HG03135 (cell line): ENCODE results near the gene RSRC2.
"Not testable (repeated sequence)": the region's sequence is repeated elsewhere in the genome, so short reads cannot be mapped to it uniquely, and the experiment has no call there.

ENCODE experiments used
- ATAC-seq: cut with Tn5 transposase; IDR thresholded peaks from one replicate; pipeline ENCODE4 v1.9.1; 2021; ENCODE audit warnings: mild to moderate bottlenecking, moderate library complexity; ENCODE audit not compliant: unreplicated experiment

RSRC2 gene

DNA sequence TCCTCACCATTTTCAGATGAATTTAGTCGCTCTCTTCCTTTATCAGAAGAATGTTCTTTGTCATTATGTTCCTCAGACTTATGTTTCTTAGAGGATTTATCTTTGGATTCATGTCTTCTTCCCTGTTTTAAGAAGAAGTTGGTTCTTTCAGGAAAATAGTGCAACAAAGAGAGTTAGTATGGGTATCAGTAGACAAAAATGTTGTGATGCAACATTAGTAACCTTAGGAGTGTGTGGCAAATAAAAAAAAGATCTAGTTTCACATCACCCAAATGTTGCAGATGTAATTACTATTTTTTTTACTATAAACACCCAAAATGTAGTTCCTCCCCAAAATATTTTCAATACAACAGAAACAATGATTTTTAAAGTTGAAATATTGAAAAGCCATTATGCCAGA, 7.8 kb downstream of the RSRC2 start:
- no peak for ATAC-seq

DNA sequence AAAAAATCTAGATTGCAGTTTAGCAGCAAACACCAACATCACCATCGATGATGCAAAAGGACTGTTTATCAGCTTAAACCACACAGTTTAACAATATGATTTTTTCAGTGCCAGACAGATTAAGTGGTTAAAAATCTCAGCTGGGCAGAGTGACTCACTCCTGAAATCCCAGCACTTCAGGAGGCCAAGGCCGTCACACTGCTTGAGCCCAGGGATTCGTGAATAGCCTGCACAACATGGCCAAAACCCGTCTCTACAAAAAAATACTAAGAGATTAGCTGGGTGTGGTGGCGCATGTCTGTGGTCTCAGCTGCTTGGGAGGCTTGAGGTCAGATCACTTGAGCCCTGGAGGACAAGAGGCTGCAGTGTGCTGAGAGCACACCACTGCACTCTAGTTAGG, 8.9 kb downstream of the RSRC2 start:
- no peak for ATAC-seq

DNA sequence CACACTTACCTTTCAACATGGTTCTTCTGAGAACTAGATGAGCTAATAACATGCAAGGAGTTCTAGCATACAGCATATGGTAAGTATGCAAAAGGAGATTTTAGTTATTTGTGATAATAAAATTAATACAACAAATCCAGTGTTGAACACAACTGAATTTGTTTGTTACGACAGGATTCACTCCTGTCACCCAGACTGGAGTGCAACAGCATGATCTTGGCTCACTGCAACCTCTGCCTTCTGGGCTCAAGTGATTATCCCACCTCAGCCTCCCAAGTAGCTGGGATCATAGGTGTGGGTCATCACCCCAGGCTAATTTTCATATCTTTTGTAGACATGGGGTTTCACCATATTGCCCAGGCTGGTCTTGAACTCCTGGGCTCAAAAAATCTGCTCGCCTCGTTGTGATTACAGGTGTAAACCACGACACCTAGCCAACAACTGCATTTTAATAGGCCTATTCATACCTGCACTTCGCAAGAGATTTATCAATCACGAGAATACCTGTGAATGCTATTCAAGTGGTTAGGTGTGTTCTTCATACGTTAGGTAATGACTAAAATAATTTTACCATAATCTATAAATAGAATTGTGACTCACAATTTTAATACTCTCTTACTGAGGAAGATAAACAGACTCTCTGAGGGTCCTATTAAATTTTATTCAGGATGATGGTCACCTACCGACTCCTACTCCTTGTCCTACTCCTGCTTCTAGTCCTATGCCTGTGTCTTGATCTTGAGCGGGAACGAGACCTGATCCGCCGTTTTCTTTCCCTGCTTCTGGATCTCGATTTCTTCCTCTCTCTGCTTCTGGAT, 10.0 kb downstream of the RSRC2 start:
- no peak for ATAC-seq

DNA sequence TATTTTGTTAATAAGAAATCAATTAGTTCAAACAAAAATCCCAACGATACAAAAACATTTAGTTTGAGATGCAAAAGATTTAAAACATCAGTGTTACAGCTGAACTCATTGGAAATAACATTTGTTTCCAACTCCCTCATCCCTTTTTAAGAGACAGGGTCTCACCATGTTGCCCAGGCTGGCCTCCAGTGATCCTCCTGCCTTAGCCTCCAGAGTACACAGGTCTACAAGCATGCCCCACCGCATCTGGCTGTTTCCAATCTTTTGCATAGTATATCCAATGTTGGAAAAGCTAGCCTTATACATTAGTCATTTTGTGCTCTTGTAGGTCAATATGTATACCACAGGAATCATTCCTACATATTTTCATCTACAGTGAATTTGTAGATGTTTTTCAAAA, 11.5 kb downstream of the RSRC2 start:
- ATAC-seq: no peak

DNA sequence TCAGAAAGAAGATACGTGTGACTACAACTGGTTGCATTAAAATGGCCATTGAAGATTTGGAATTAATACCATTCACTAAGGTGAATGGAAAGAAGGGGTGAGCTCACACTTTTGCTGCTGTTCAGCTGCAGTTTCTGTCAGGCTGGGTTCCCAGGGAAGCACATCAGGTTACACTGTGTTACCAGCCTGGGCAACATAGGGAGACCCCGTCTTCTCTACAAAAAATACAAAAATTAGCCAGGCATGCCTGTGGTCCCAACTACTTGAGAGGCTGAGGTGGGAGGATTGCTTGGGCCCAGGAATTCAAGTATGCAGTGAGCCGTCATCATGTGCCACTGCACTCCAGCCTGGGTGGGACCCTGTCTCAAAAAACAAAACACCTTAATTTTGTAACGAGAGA, 13.1 kb downstream of the RSRC2 start:
- ATAC-seq: no peak

DNA sequence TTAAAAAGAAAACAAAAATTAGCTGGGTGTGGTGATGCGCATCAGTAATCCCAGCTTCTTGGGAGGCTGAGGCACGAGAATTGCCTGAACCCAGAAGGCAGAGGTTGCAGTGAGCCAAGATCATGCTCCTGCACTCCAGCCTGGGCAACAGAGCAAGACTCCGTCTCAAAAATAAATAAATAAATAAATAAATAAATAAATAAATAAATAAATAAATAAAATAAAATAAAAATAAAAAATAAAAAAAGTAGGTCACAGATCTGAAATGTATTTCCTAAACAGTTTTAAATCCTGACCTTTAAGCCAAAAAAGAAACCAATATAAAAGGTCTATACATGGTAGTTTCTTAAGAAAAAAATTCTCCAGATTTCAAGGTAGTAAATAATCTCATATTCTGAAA, 13.7 kb downstream of the RSRC2 start:
- ATAC-seq: not testable (repeated sequence)

DNA sequence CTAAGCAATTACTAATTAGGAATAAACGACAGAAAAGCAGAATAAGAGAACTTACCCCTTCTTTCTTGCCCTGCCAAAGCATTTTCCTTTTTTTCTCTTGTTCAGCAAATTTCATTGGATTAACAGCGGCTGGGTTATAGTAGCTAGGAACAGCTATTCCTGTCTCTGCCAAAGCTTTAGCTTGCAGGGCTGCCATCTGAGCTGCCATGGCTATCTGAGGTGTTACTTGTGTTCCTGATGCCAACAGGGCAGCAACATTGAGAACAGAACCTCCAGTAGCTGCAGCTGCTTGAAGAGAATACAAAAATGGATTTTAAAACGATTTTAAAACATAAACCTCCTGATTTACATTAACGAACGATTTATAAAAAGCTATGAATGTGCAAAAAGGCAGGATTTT, 18.6 kb downstream of the RSRC2 start:
- no peak for ATAC-seq

DNA sequence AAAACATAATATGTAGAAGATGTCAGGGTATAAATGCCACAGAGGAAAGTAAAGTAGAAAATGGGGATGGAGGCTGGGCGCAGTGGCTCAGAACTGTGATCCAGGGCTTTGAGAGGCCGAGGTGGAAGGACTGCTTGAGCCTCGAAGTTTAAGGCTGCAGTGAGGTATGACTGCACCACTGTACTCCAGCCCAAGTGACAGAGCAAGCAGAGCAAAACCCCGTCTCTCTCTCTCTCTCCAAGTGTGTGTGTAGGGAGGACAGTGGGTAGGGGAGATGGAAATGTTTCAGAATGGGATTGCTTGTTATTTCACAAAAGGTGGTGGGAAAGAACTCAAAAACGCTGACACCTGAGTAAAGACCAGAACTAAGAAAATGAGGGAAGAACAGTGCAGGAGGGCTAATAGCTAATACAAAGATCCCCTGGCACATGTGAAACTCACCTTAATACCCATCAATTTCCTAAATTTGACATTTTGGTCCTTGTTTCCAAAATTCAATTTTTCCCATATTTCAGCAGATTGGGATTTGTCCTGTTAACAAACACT, 20.3 kb downstream of the RSRC2 start:
- no peak for ATAC-seq

DNA sequence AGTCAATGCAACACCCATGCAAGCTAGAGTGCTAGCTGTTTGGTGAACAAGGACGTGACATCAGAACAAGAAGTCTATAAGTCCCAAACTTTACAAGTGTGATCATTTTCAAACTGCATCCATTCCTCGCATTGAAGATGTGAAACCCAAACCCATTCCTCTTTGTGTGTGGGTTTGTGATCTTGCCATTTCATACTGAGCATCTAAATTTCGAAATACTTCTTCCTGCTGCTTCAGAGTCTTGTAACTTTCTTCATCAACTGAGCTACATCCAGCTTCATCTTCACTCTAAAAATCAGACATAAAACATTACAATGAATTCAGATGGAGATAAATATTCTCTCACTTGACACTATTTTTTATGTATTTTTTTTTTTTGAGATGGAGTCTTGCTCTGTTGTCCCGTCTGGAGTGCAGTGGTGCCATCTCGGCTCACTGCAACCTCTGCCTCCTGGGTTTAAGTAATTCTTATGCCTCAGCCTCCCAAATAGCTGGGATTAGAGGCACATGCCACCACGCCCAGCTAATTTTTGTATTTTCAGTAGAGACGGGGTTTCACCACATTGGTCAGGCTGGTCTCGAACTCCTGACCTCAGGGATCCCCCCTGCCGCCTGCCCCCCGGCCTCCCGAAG, 21.2 kb downstream of the RSRC2 start:
- ATAC-seq: no peak

DNA sequence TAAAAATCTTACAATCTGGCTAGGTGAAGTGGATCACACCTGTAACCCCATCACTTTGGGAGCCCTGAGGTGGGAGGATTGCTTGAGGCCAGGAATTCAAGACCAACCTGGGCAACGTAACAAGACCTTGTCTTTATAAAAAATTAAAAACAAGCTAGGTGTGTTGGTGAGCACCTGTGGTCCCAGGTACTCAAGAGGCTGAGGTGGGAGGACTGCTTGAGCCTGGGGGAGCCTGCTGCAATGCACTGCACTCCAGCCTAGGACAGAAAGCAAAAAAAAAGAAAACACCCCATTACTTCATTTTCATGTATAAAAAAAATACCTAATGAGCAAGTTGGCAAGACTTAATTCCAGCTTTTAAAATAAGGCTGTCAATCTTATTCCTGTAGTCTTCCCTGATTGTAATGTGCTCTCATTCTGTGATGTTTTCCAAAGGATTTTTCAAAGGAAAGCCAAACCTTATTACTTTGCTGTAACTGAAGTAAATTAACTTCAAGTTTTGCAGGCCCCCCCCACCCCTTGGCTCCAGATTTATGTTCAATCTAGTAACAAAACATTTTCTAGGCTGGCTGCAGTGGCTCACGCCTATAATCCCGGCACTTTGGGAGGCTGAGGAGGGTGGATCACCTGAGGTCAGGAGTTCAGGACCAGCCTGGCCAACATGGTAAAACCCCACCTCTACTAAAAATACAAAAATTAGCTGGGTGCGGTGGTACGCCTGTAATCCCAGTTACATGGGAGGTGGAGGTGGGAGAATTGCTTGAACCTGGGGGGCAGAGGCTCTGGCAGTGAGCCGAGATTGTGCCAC, 22.7 kb downstream of the RSRC2 start:
- ATAC-seq: no peak

DNA sequence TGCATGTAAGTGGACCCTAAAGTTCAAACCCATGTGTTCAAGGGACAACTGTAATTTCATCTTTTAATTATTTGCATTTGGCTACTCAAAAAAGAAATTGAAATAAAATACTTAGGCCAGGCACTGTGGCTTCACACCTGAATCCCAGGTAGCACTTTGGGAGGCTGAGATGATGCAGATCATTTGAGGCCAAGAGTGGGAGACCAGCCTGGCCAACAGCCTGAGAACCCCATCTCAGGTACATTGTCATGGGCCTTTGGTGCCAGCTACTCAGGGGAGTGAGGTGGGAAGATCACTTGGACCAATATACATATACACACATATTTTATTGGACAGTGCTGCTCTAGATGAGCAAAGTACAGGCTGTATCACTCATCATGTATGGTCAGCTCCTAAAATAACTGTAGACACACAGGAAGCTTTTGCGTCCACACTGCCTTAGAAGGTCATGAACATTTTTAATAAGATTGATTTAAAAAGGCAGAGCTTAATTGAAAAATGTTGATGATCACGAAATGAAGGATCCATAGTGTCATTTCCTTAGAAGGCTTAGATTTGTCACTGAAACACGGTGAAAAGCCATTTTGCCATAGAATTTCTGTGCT, 23.5 kb downstream of the RSRC2 start:
- ATAC-seq: no peak

DNA sequence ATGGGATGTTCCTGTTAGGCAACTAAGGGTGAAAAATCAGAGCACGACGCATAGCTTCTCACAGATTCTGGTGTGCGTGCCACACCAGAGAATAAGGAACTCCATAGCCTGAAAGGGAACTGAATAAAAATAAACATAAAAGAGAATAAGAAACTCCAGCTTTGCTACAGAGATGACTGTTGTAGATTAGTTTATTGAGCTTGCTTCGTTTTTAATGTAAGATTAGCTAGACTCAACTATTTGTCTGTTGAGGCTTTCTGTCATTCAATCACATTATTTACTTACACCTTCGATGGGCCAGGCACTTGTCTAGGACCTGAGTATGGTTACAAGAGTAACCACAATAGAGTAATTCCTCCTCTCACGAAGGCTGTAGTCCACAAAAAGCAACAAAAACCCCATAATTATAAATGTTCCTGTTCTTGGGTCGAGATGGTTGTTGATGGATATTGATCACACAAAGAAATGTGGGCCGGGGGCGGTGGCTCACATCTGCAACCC, 25.2 kb downstream of the RSRC2 start:
- no peak for ATAC-seq

DNA sequence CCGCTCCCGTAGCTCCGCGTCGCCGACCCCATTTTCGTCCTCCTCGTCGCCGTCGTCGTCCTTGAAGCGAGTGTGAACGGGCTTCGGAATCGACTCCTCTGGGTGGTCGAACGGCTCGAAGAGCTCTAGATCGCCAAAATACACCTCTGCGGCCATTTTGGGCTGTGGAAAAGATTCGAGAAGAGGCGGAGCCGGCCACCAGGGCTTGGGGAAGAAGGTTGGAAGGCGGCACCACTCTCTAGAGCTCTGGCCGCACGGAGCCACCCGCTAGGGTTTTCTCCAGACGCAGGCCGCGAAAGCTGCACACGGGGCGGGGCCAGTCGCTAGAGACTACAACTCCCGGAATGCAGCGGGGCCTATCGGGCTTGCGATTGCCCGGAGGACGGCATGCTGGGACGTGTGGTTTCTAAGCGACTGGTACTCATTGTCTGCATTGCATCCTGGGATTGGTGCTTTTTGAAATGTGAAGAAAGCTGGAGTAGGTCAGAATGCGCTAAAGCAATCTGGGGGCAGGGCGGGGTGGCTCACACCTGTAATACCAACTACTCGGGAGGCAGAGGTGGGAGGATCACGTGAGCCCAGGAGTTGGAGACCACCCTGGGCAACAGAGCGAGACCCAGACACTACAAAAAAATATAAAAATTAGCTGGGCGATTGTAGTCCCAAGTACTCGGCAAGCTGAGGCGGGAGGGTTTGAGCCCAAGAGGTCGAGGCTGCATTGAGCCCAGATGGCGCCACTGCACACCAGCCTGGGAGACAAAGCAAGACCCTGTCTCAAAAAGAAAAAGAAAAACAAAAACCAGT, 25.8 kb downstream of the RSRC2 start, which contains the start of gene ZCCHC8:
ZCCHC8 (minus strand) TSS at position 248 of the 804 bp plus-strand sequence; CDS start at position 156, 92 bp downstream.
- ATAC-seq: peak; percentile 92

DNA sequence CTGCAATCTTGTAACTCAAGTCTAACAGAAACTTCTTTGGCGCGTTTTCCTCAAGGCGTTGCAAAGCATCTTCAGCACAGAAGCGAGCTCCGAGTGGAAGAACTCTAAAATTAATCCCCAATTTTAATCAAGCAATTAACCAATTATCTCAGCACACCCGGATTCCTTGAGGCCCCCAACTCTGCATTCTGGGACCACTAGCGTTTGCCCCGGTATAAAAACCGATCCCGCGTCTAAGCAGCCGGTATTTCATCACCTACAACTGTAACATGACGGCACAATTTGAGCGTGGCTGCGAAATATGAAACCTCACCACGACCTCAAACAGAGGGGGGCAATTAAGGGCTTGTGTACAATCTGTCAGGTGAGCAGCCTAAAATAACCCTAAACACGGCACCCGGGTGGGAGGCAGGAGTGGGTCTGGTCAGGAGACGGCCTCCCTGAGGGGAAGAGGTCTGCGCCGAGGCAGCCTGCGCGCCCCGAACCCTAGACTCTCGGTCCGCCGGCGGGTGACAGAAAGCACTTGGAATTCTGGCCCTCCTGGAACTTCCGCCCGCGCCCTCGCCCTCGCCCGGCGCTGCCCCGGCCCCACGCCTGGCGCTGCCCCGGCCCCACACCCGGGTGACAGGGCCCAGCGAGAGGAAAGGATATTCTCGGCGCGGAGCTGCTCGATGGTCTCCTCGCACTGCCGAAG, 26.6 kb downstream of the RSRC2 start:
- peak; percentile 13 for ATAC-seq

DNA sequence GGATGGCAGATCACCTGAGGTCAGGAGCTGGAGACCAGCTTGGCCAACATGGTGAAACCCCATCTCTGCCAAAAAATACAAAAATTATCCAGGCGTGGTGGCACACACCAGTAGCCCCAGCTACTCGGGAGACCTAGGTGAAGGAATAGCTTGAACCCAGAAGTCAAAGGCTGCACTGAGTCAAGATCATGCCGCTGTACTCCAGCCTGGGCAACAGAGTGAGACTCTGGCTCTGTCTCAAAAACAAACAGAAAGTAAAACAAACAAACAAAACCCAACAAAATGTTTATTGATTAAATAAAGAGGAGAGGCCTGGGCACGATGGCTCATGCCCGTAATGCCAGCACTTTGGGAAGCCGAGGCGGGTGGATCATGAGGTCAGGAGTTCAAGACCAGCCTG, 31.5 kb downstream of the RSRC2 start:
- ATAC-seq: no peak

DNA sequence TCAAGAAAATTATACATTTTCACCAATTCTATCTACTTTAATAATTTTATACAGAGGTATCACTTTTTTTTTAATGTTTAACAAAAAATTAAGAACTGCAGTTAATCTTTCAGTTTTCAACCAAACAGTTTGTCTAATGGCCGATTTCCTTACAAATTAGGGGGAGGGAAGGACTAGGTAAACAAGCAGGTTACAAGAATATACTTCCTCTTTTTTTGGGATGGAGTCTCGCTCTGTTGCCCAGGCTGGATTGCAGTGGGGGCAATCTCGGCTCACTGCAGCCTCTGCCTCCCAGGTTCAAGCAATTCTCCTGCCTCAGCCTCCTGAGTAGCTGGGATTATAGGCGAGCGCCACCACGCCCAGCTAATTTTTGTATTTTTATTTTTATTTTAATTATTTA, 33.5 kb downstream of the RSRC2 start:
- not testable (repeated sequence) for ATAC-seq

DNA sequence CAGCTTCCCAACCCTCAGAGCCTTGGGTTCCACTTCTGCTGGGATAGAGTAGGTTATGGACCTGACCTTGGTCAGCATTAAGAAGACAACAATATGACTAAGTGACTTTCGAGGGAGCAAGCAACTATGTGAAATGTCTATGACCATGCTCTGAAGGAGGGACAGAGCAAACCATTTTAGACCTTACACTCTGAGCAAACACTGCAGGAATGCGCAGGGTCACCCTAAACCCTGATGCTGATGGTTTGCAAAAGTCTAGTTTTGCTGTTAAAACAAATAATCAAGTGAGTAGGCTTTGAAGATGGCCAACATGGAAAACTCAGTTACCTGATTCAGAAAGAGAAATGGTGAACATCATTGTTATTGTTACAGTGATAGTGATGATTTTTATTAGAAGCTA, 34.7 kb downstream of the RSRC2 start:
- no peak for ATAC-seq

DNA sequence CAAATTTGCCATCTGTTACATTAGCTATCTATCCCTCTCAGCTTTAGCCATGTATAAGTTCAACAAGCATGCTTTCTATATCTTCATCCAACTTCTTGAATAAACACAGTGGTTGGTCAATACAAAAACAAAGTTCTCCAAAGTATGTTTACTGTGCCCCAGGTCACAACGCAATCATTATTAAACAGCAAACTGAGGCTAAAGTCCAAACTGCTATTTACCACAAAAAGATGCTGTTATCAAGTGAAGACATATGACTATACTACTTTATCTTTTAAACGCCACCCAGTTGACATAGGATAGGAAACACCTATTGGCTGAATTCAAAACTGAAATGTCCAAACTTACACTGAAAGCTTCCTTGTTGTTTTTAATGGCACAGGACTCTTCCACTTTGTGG, 37.7 kb downstream of the RSRC2 start:
- no peak for ATAC-seq

DNA sequence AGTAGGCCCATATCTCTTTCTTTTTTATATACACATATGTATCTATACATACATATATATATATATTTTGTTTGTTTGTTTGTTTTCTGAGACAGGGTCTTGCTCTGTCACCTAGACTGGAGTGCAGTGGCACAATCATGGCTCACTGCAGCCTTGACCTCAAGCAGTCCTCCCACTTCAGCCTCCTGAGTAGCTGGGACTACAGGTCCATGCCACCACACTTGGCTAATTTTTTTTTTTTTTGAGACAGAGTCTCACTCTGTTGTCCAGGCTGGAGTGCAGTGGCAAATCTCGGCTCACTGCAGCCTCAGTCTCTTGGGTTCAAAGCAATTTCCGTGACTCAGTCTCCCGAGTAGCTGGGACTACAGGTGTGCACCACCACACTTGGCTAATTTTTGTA, 38.9 kb downstream of the RSRC2 start:
- not testable (repeated sequence) for ATAC-seq
